ENCODE data around the gene PNLIP.

Gene PNLIP

GRCh38 chr10:116587878-116588591 is 42.3 kb downstream of the PNLIP start:
- DNase-seq: no peak

GRCh38 chr10:116588995-116589394 is 43.3 kb downstream of the PNLIP start:
- no peak for DNase-seq

- DNase-seq: no peak
Measured at GRCh38 chr10:116589926-116590325, 44.2 kb downstream of the PNLIP start.

GRCh38 chr10:116590590-116591444 is 45.1 kb downstream of the PNLIP start, which contains the start of gene PNLIPRP1:
Gene PNLIPRP1, plus strand, starts transcription at chr10:116590959. Its CDS starts 171 bp downstream, at chr10:116591130.
- no peak for DNase-seq

- no peak for DNase-seq
Measured at GRCh38 chr10:116593139-116593740, 47.5 kb downstream of the PNLIP start.

- DNase-seq: no peak
Measured at GRCh38 chr10:116594525-116595035, 48.8 kb downstream of the PNLIP start.

GRCh38 chr10:116596062-116596461 is 50.3 kb downstream of the PNLIP start:
- DNase-seq: no peak

- DNase-seq: no peak
Measured at GRCh38 chr10:116597543-116597942, 51.8 kb downstream of the PNLIP start.

- no peak for DNase-seq
Measured at GRCh38 chr10:116598329-116598728, 52.6 kb downstream of the PNLIP start.

- no peak for DNase-seq
Measured at GRCh38 chr10:116599991-116600390, 54.3 kb downstream of the PNLIP start.

GRCh38 chr10:116602648-116603400 is 57.1 kb downstream of the PNLIP start:
- no peak for DNase-seq

- DNase-seq: no peak
Measured at GRCh38 chr10:116606061-116606483, 60.3 kb downstream of the PNLIP start.

GRCh38 chr10:116607336-116607735 is 61.6 kb downstream of the PNLIP start:
- no peak for DNase-seq

- DNase-seq: no peak
Measured at GRCh38 chr10:116608686-116609594, 63.2 kb downstream of the PNLIP start.

GRCh38 chr10:116610443-116611152 is 64.9 kb downstream of the PNLIP start:
- no peak for DNase-seq

- DNase-seq: no peak
Measured at GRCh38 chr10:116611153-116611545, 65.4 kb downstream of the PNLIP start.

GRCh38 chr10:116612107-116612769 is 66.5 kb downstream of the PNLIP start:
- no peak for DNase-seq

- DNase-seq: no peak
Measured at GRCh38 chr10:116613471-116613870, 67.7 kb downstream of the PNLIP start.

GRCh38 chr10:116614796-116615195 is 69.1 kb downstream of the PNLIP start:
- no peak for DNase-seq

- DNase-seq: no peak
Measured at GRCh38 chr10:116615199-116615776, 69.6 kb downstream of the PNLIP start.

All from CD4-positive, alpha-beta T cell treated with Interleukin-4 for 4 hours (primary cell).